ENCODE measurements around the gene CDR2. TPM values are rescaled to one million over a fixed set of nuclear protein-coding genes. Genes with fewer than 3 reads are reported as not detected.

CDR2 gene
- total and polyA plus RNA-seq, 9 of the 15 experiments (the other 6 are each of a cell fraction or from before 2014, with no cell fraction given), result 4.6 to 30.3 (median 19.9) TPM

GRCh38 chr16:22297871-22298733 is 76.3 kb downstream of the CDR2 start (continued):
- TF ChIP-seq, protein P1, sequence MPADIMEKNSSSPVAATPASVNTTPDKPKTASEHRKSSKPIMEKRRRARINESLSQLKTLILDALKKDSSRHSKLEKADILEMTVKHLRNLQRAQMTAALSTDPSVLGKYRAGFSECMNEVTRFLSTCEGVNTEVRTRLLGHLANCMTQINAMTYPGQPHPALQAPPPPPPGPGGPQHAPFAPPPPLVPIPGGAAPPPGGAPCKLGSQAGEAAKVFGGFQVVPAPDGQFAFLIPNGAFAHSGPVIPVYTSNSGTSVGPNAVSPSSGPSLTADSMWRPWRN (IDR thresholded peaks at IDR 0.05; ENCODE audit: low read depth), result no peak
- TF ChIP-seq, protein P2, sequence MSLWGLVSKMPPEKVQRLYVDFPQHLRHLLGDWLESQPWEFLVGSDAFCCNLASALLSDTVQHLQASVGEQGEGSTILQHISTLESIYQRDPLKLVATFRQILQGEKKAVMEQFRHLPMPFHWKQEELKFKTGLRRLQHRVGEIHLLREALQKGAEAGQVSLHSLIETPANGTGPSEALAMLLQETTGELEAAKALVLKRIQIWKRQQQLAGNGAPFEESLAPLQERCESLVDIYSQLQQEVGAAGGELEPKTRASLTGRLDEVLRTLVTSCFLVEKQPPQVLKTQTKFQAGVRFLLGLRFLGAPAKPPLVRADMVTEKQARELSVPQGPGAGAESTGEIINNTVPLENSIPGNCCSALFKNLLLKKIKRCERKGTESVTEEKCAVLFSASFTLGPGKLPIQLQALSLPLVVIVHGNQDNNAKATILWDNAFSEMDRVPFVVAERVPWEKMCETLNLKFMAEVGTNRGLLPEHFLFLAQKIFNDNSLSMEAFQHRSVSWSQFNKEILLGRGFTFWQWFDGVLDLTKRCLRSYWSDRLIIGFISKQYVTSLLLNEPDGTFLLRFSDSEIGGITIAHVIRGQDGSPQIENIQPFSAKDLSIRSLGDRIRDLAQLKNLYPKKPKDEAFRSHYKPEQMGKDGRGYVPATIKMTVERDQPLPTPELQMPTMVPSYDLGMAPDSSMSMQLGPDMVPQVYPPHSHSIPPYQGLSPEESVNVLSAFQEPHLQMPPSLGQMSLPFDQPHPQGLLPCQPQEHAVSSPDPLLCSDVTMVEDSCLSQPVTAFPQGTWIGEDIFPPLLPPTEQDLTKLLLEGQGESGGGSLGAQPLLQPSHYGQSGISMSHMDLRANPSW (CRISPR knock-in tag; IDR thresholded peaks at IDR 0.05), result peak; percentile 42; the same call in 1 of the 2 replicates
- TF ChIP-seq TCF7L2 (IDR thresholded peaks at IDR 0.05; ENCODE audit: low read depth, low read length) (no peak), TAL1 (IDR thresholded peaks at IDR 0.05) (0 out of 2 replicates have a peak, but pooled peaks have one; percentile 6), SMARCA4 (IDR thresholded peaks at IDR 0.05) (no peak), ZNF384 (IDR thresholded peaks at IDR 0.05; ENCODE audit: low read depth, low read length) (no peak), CBX8 (IDR thresholded peaks at IDR 0.05; ENCODE audit: borderline replicate concordance, extremely low read depth, low read depth, low read length, poor library complexity, severe bottlenecking) (no peak), KHSRP (IDR thresholded peaks at IDR 0.05) (0 out of 2 replicates have a peak, but pooled peaks have one; percentile 76), TGIF2 (CRISPR knock-in tag; IDR thresholded peaks at IDR 0.05) (no peak), ZBTB7A (IDR thresholded peaks at IDR 0.05; ENCODE audit: borderline replicate concordance, control insufficient read depth, low read depth, low read length) (peak; percentile 37; the same call in 1 of the 2 replicates), ZNF695 (CRISPR knock-in tag; IDR thresholded peaks at IDR 0.05) (no peak), DIDO1 (tag; IDR thresholded peaks at IDR 0.05; ENCODE audit: low read depth) (no peak), BHLHE40 (IDR thresholded peaks at IDR 0.05; ENCODE audit: low read length) (no peak), HNRNPH1 (optimal IDR thresholded peaks at IDR 0.05; ENCODE audit: low read depth, low read length) (no peak), FOXA3 (CRISPR knock-in tag; conservative IDR thresholded peaks at IDR 0.05 in 1 of 2, IDR thresholded peaks at IDR 0.05 in 1 of 2) (peak; percentile 74; a peak in 2 of 4 replicates), SRSF9 (IDR thresholded peaks at IDR 0.05; ENCODE audit: borderline replicate concordance, low read depth, low read length) (no peak), CBFA2T2 (conservative IDR thresholded peaks at IDR 0.05) (no peak), KLF10 (CRISPR knock-in tag; IDR thresholded peaks at IDR 0.05) (no peak), ZZZ3 (IDR thresholded peaks at IDR 0.05) (no peak), ZNF316 (IDR thresholded peaks at IDR 0.05) (peak; percentile 48), PRMT5 (CRISPR knock-in tag; IDR thresholded peaks at IDR 0.05) (no peak), ZNF778 (CRISPR knock-in tag; IDR thresholded peaks at IDR 0.05) (no peak), FOXK1 (CRISPR knock-in tag; IDR thresholded peaks at IDR 0.05; ENCODE audit: borderline replicate concordance) (no peak), NFRKB (IDR thresholded peaks at IDR 0.05; ENCODE audit: low read depth) (no peak), SIRT6 (IDR thresholded peaks at IDR 0.05; ENCODE audit: low read depth, low read length) (no peak), HIVEP1 (CRISPR knock-in tag; IDR thresholded peaks at IDR 0.05) (no peak)
- TF ChIP-seq, protein P3, sequence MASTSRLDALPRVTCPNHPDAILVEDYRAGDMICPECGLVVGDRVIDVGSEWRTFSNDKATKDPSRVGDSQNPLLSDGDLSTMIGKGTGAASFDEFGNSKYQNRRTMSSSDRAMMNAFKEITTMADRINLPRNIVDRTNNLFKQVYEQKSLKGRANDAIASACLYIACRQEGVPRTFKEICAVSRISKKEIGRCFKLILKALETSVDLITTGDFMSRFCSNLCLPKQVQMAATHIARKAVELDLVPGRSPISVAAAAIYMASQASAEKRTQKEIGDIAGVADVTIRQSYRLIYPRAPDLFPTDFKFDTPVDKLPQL (IDR thresholded peaks at IDR 0.05; ENCODE audit: extremely low read depth, insufficient read length), result no peak
